Hepatic stellate cell (primary cell): ENCODE measurements around the gene DLGAP1.

Experiments used
- DNase-seq: peaks from one replicate; pipeline ENCODE4 v3.0.0; 2011; ENCODE audit warnings: low spot score

Gene DLGAP1

GRCh38 chr18:3466872-3467271 is 988.2 kb downstream of the DLGAP1 start:
- no peak for DNase-seq

GRCh38 chr18:3466045-3466444 is 989.1 kb downstream of the DLGAP1 start:
- peak; percentile 49 for DNase-seq

- DNase-seq = no peak
Measured at GRCh38 chr18:3463051-3463450, 992.1 kb downstream of the DLGAP1 start.

- no peak for DNase-seq
Measured at GRCh38 chr18:3461704-3462103, 993.4 kb downstream of the DLGAP1 start.

GRCh38 chr18:3460823-3461398 is 994.2 kb downstream of the DLGAP1 start:
- no peak for DNase-seq

- no peak for DNase-seq
Measured at GRCh38 chr18:3458952-3459853, 995.9 kb downstream of the DLGAP1 start.

GRCh38 chr18:3458378-3458777 is 996.7 kb downstream of the DLGAP1 start:
- DNase-seq = no peak

- no peak for DNase-seq
Measured at GRCh38 chr18:3457261-3457724, 997.8 kb downstream of the DLGAP1 start.

- DNase-seq = no peak
Measured at GRCh38 chr18:3456686-3457069, 998.4 kb downstream of the DLGAP1 start.

- no peak for DNase-seq
Measured at GRCh38 chr18:3455907-3456685, 999.0 kb downstream of the DLGAP1 start.

GRCh38 chr18:3455090-3455635 is 999.9 kb downstream of the DLGAP1 start:
- no peak for DNase-seq

GRCh38 chr18:3454365-3455089 is 1000.6 kb downstream of the DLGAP1 start:
- no peak for DNase-seq

GRCh38 chr18:3453540-3454364 is 1001.4 kb downstream of the DLGAP1 start:
- peak; percentile 62 for DNase-seq

GRCh38 chr18:3452750-3453539 is 1002.2 kb downstream of the DLGAP1 start:
- DNase-seq = no peak

GRCh38 chr18:3451989-3452749 is 1002.9 kb downstream of the DLGAP1 start:
- no peak for DNase-seq

- DNase-seq = peak; percentile 91
Measured at GRCh38 chr18:3451183-3451988, 1003.7 kb downstream of the DLGAP1 start.

GRCh38 chr18:3450799-3451182 is 1004.3 kb downstream of the DLGAP1 start:
- DNase-seq = no peak
